BJ (cell line): ENCODE measurements around the gene COX19. TPM values are rescaled to one million over a fixed set of nuclear protein-coding genes. Genes with fewer than 3 reads are reported as not detected.

Experiments used
- CTCF ChIA-PET: fragments of 350-600 bp; formaldehyde crosslinking; extraction: SDS; loops from one replicate; lab custom pipeline; 2021; ENCODE audit warnings: antibody characterized with exemption, inconsistent platforms; lab: Yijun Ruan, JAX
- POLR2A ChIA-PET: fragments of 300-600 bp; sonication (Branson Sonifier 250); formaldehyde crosslinking; extraction: SDS; loops from one replicate; lab custom pipeline; 2021; ENCODE audit warnings: antibody characterized with exemption; lab: Charles Lee
- DNase-seq: peaks from one replicate; pipeline ENCODE4 v3.0.0-alpha.2; 2011; ENCODE audit warnings: low read depth
- H3K27me3 ChIP-seq: 2 replicates; pipeline ENCODE4 v1.6.0; 2011; ENCODE audit warnings: low read length; ENCODE audit not compliant: control insufficient read depth, insufficient read depth
- H3K36me3 ChIP-seq: 2 replicates; pipeline ENCODE4 v1.5.1; 2011; ENCODE audit warnings: low read length; ENCODE audit not compliant: control insufficient read depth, insufficient read depth
- H3K4me3 ChIP-seq: 2 replicates; pipeline ENCODE4 v1.5.1; 2011; ENCODE audit warnings: low read depth, mild to moderate bottlenecking, control low read depth, low read length
- CTCF ChIP-seq: IDR thresholded peaks from 2 replicates; pipeline ENCODE4 v1.5.1; 2011; ENCODE audit warnings: low read depth, mild to moderate bottlenecking, control low read depth, inconsistent platforms, low read length, moderate library complexity; ENCODE audit not compliant: insufficient read depth
- polyA plus RNA-seq: library from polyadenylated mRNA; depleted of rRNA; stranded (reverse); fragments of >200 nt; gene quantifications from 2 replicates; pipeline ENCODE4 v1.2.3, GENCODE V29; 2011

Gene COX19
- polyA plus RNA-seq, 1 experiment: 5.6 TPM

GRCh38 chr7:935164-935873, 40.0 kb downstream of the COX19 start:
- Histone ChIP-seq H3K4me3 (no peak overlapping the region), H3K27me3 (no peaks in the 10 kb centered on the region), H3K36me3 (no peaks in the 10 kb centered on the region)
- no peak for DNase-seq
- ChIA-PET CTCF (no interaction called here), POLR2A (no interaction called here)
- no peak for TF ChIP-seq CTCF

- TF ChIP-seq CTCF: no peak
- ChIA-PET CTCF (no interaction called here), POLR2A (no interaction called here)
Observed at GRCh38 chr7:934469-935163, 40.7 kb downstream of the COX19 start.

GRCh38 chr7:932651-932975, 42.7 kb downstream of the COX19 start:
- no peaks in the 10 kb centered on the region for H3K27me3 ChIP-seq
- no peak for TF ChIP-seq CTCF
- ChIA-PET POLR2A (no interaction called here), CTCF (no interaction called here)
- no peak overlapping the region for H3K4me3 ChIP-seq
- H3K36me3 ChIP-seq: no peaks in the 10 kb centered on the region
- DNase-seq: no peak

More at GRCh38 chr7:934469-935163, 40.7 kb downstream of the COX19 start:
- DNase-seq: no peak
- Histone ChIP-seq H3K4me3 (no peak overlapping the region), H3K36me3 (no peaks in the 10 kb centered on the region), H3K27me3 (no peaks in the 10 kb centered on the region)

GRCh38 chr7:931871-932650, 43.3 kb downstream of the COX19 start:
- Histone ChIP-seq H3K4me3 (no peak overlapping the region), H3K27me3 (no peaks in the 10 kb centered on the region), H3K36me3 (no peaks in the 10 kb centered on the region)
- no peak for TF ChIP-seq CTCF
- CTCF ChIA-PET: no interaction called here
- POLR2A ChIA-PET: no interaction called here
- DNase-seq: no peak
